Measurements from ENCODE around the gene EXOSC10.
"Not testable (repeated sequence)": the region's sequence is repeated elsewhere in the genome, so short reads cannot be mapped to it uniquely, and the experiment has no call there.

EXOSC10 gene

GRCh38 chr1:11109047-11109760 lies 9.5 kb upstream of the EXOSC10 start:
- no peak for DNase-seq (ENCODE audit: low spot score)

- DNase-seq (ENCODE audit: low spot score): no peak
Measured at GRCh38 chr1:11107599-11107998, 7.9 kb upstream of the EXOSC10 start.

- DNase-seq (ENCODE audit: low spot score): no peak
Measured at GRCh38 chr1:11105586-11105985, 5.9 kb upstream of the EXOSC10 start.

GRCh38 chr1:11101347-11101746 lies 1.7 kb upstream of the EXOSC10 start:
- no peak for DNase-seq (ENCODE audit: low spot score)

- DNase-seq (ENCODE audit: low spot score): not testable (repeated sequence)
Measured at GRCh38 chr1:11100806-11101205, 1.1 kb upstream of the EXOSC10 start.

GRCh38 chr1:11100149-11100493 lies 452 bp upstream of the EXOSC10 start:
- no peak for DNase-seq (ENCODE audit: low spot score)

GRCh38 chr1:11098931-11099309 lies 749 bp downstream of the EXOSC10 start:
- peak; percentile 2 for DNase-seq (ENCODE audit: low spot score)

GRCh38 chr1:11083784-11084183 lies 15.9 kb downstream of the EXOSC10 start:
- not testable (repeated sequence) for DNase-seq (ENCODE audit: low spot score)

- DNase-seq (ENCODE audit: low spot score): no peak
Measured at GRCh38 chr1:11080931-11081330, 18.7 kb downstream of the EXOSC10 start.

- no peak for DNase-seq (ENCODE audit: low spot score)
Measured at GRCh38 chr1:11078631-11079030, 21.0 kb downstream of the EXOSC10 start.

- DNase-seq (ENCODE audit: low spot score): not testable (repeated sequence)
Measured at GRCh38 chr1:11073398-11073797, 26.3 kb downstream of the EXOSC10 start.

- no peak for DNase-seq (ENCODE audit: low spot score)
Measured at GRCh38 chr1:11072216-11072917, 27.3 kb downstream of the EXOSC10 start.

- DNase-seq (ENCODE audit: low spot score): no peak
Measured at GRCh38 chr1:11071463-11072215, 28.0 kb downstream of the EXOSC10 start.

- DNase-seq (ENCODE audit: low spot score): no peak
Measured at GRCh38 chr1:11070876-11071275, 28.8 kb downstream of the EXOSC10 start.

- DNase-seq (ENCODE audit: low spot score): no peak
Measured at GRCh38 chr1:11068600-11069473, 30.8 kb downstream of the EXOSC10 start.

GRCh38 chr1:11067716-11068599 lies 31.7 kb downstream of the EXOSC10 start:
- DNase-seq (ENCODE audit: low spot score): no peak

- no peak for DNase-seq (ENCODE audit: low spot score)
Measured at GRCh38 chr1:11065796-11066195, 33.9 kb downstream of the EXOSC10 start.

- no peak for DNase-seq (ENCODE audit: low spot score)
Measured at GRCh38 chr1:11064942-11065341, 34.7 kb downstream of the EXOSC10 start.

GRCh38 chr1:11063937-11064537 lies 35.6 kb downstream of the EXOSC10 start:
- not testable (repeated sequence) for DNase-seq (ENCODE audit: low spot score)

- peak; percentile 31 for DNase-seq (ENCODE audit: low spot score)
Measured at GRCh38 chr1:11062965-11063401, 36.7 kb downstream of the EXOSC10 start.
